DND-41 (cell line): ENCODE measurements around the gene GBA3.

Experiments used
- ATAC-seq: fragments of 200-7000 bp; cut with Tn5 transposase; 3 replicates; pipeline ENCODE4 v1.9.1; 2021; ENCODE audit warnings: low read depth; ENCODE audit not compliant: insufficient read depth
- DNase-seq: peaks from one replicate; pipeline ENCODE4 v3.0.0-alpha.2; 2020
- H2AFZ ChIP-seq: 2 replicates; pipeline ENCODE4 v1.6.0; 2012; ENCODE audit warnings: low read depth, low read length
- H3K27ac ChIP-seq: 2 replicates; pipeline ENCODE4 v1.5.1; 2012; ENCODE audit warnings: low read length, inconsistent platforms
- H3K27me3 ChIP-seq: fragments of 200-600 bp; sonication (generic); 2 replicates; pipeline ENCODE4 v1.6.0; 2012; ENCODE audit warnings: low read length, mild to moderate bottlenecking, inconsistent platforms; ENCODE audit not compliant: insufficient read depth, poor library complexity
- H3K36me3 ChIP-seq: 2 replicates; pipeline ENCODE4 v1.5.1; 2012; ENCODE audit warnings: low read length, inconsistent platforms; ENCODE audit not compliant: insufficient read depth
- H3K4me1 ChIP-seq: 2 replicates; pipeline ENCODE4 v1.5.1; 2012; ENCODE audit warnings: mild to moderate bottlenecking, low read length; ENCODE audit not compliant: insufficient read depth
- H3K4me2 ChIP-seq: 2 replicates; pipeline ENCODE4 v1.6.0; 2012; ENCODE audit warnings: mild to moderate bottlenecking, moderate library complexity, low read length, inconsistent platforms; ENCODE audit not compliant: insufficient read depth
- H3K4me3 ChIP-seq, 2 experiments: fragments of 200-600 bp in 1 of 2; shearing (Covaris generic) in 1 of 2; 2 replicates each; pipeline ENCODE4 v1.5.1; 2012 to 2016; ENCODE audit warnings: inconsistent platforms in 2 of 2, low read length in 2 of 2, mild to moderate bottlenecking in 2 of 2, low read depth in 1 of 2, moderate library complexity in 1 of 2
- H3K79me2 ChIP-seq: 2 replicates; pipeline ENCODE4 v1.6.0; 2012; ENCODE audit warnings: low read length, inconsistent platforms; ENCODE audit not compliant: insufficient read depth
- H3K9ac ChIP-seq: 2 replicates; pipeline ENCODE4 v1.6.0; 2012; ENCODE audit warnings: low read depth, mild to moderate bottlenecking, inconsistent platforms, low read length, moderate library complexity
- H3K9me3 ChIP-seq: 2 replicates; pipeline ENCODE4 v1.5.1; 2012; ENCODE audit warnings: low read length, moderate library complexity, mild to moderate bottlenecking, inconsistent platforms; ENCODE audit not compliant: insufficient read depth, severe bottlenecking
- H4K20me1 ChIP-seq: 2 replicates; pipeline ENCODE4 v1.6.0; 2012; ENCODE audit warnings: low read length; ENCODE audit not compliant: insufficient read depth
- EZH2 ChIP-seq: IDR thresholded peaks from 3 replicates; pipeline ENCODE4 v1.6.1; 2012; ENCODE audit warnings: borderline replicate concordance, low read depth, mild to moderate bottlenecking, moderate library complexity, low read length, inconsistent platforms; ENCODE audit not compliant: severe bottlenecking
- TF ChIP-seq, protein P1 (sequence below): IDR thresholded peaks from 2 replicates; pipeline ENCODE4 v1.5.1; 2012; ENCODE audit warnings: borderline replicate concordance, low read length, moderate library complexity, mild to moderate bottlenecking; ENCODE audit not compliant: poor library complexity, severe bottlenecking; ENCODE audit errors: extremely low read depth

The GBA3 gene

GRCh38 chr4:22692736-22693135 is at the start of gene GBA3:
Gene GBA3 (plus strand): TSS chr4:22692937.
- Histone ChIP-seq H3K27ac (no peak within 1 kb of the TSS), H3K9me3 (no peaks in the 10 kb centered on the region), H3K4me3 (no peak within 1 kb of the TSS), H3K27me3 (no peaks in the 10 kb centered on the region), H3K79me2 (no peaks in the 10 kb centered on the region), H3K4me1 (no peaks in the 10 kb centered on the region), H3K36me3 (no peaks in the 10 kb centered on the region), H2AFZ (no peak within 1 kb of the TSS), H3K9ac (no peak within 1 kb of the TSS), H4K20me1 (no peaks in the 10 kb centered on the region), H3K4me2 (no peak within 1 kb of the TSS)
- DNase-seq (no peak), ATAC-seq (no peak)
- TF ChIP-seq EZH2: no peak

DNA sequence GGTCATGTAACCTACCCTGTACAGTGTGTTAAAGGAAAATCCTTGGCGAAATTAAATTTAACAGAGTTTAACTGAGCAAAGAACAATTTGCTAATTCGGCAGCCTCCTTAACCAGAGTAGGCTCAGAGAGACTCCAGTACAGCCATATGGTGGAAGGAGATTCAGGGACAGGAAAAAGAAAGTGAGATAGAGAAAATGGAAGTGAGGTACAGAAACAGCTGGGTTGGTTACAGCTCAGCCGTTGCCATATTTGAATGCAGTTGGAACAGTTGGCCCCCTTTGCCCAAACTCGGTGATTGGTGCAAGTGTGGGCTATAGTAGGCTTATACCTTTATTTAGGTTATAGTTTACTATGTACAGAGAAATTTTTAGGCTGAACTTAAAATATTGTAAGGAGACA is 48.8 kb upstream of the GBA3 start:
- Histone ChIP-seq H3K9ac (no peak overlapping the region), H3K79me2 (no peaks in the 10 kb centered on the region), H3K4me2 (no peak overlapping the region), H3K27me3 (no peaks in the 10 kb centered on the region), H3K27ac (no peak overlapping the region), H3K4me1 (no peaks in the 10 kb centered on the region), H3K9me3 (no peaks in the 10 kb centered on the region), H2AFZ (no peak overlapping the region), H3K4me3 (no peak overlapping the region), H4K20me1 (no peaks in the 10 kb centered on the region), H3K36me3 (no peaks in the 10 kb centered on the region)
- TF ChIP-seq, protein P1, sequence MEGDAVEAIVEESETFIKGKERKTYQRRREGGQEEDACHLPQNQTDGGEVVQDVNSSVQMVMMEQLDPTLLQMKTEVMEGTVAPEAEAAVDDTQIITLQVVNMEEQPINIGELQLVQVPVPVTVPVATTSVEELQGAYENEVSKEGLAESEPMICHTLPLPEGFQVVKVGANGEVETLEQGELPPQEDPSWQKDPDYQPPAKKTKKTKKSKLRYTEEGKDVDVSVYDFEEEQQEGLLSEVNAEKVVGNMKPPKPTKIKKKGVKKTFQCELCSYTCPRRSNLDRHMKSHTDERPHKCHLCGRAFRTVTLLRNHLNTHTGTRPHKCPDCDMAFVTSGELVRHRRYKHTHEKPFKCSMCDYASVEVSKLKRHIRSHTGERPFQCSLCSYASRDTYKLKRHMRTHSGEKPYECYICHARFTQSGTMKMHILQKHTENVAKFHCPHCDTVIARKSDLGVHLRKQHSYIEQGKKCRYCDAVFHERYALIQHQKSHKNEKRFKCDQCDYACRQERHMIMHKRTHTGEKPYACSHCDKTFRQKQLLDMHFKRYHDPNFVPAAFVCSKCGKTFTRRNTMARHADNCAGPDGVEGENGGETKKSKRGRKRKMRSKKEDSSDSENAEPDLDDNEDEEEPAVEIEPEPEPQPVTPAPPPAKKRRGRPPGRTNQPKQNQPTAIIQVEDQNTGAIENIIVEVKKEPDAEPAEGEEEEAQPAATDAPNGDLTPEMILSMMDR: no peak
- TF ChIP-seq EZH2: no peak
- DNase-seq: no peak
- ATAC-seq: no peak

DNA sequence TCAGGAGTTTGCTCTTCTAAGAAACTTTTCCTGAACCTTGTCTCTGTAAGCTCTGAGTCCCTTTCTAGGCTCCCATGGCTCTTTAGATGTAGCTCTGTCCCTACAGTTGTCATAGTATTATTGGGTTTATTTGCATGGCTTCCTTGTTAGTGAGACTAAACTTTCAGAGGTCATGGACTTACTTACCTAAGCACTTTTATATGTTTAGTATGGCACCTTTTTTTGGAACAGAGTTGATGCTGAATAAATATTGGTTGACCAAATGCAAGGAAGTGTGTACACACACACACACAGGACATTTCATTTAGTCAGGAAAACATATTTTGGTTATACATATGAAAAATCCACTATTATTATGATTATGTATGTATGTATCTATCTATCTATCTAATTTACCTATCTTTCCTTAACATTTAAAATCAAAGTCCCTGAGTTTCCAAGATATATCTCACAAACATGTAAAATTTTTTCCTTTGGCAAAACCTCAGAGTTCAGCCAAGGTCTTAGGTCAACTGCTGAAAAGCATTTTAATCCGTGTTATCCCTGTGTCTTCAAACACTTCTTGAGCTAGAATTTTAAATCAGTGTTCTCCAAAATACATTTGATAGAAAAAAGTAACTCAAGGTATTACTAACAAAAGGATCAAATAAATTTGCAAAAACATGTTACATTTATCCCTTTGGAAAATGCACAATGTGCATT is 47.1 kb upstream of the GBA3 start:
- H4K20me1 ChIP-seq: no peaks in the 10 kb centered on the region
- H3K9ac ChIP-seq: no peak overlapping the region
- H3K27me3 ChIP-seq: no peaks in the 10 kb centered on the region
- no peaks in the 10 kb centered on the region for H3K79me2 ChIP-seq
- H3K4me1 ChIP-seq: no peaks in the 10 kb centered on the region
- no peaks in the 10 kb centered on the region for H3K9me3 ChIP-seq
- no peak overlapping the region for H3K4me2 ChIP-seq
- DNase-seq (no peak), ATAC-seq (no peak)
- no peaks in the 10 kb centered on the region for H3K36me3 ChIP-seq
- H3K27ac ChIP-seq: no peak overlapping the region
- TF ChIP-seq, protein P1: no peak
- TF ChIP-seq EZH2: no peak
- no peak overlapping the region for H2AFZ ChIP-seq
- H3K4me3 ChIP-seq: no peak overlapping the region

DNA sequence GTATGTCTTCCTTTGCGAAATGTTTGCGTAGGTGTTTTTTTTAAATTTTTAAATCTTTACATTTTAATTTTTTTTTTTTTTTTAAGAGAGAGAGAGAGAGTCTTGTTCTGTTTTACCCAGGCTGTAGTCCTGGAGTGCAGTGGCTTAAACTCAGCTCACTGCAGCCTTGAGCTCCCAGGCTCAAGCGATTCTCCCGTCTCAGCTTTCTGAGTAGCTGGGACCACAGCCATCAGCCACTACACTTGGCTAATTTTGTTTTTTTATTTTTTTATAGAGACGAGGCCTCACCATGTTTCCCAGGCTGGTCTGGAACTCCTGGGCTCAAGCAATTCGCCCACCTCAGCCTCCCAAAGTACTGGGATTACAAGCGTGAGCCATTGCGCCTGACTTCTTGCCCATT is 43.7 kb upstream of the GBA3 start:
- no peak overlapping the region for H3K4me3 ChIP-seq
- no peaks in the 10 kb centered on the region for H4K20me1 ChIP-seq
- ATAC-seq: no peak
- H3K4me2 ChIP-seq: no peak overlapping the region
- TF ChIP-seq EZH2: no peak
- TF ChIP-seq, protein P1: no peak
- H3K4me1 ChIP-seq: no peaks in the 10 kb centered on the region
- H3K79me2 ChIP-seq: no peaks in the 10 kb centered on the region
- H3K27me3 ChIP-seq: no peaks in the 10 kb centered on the region
- H3K27ac ChIP-seq: no peak overlapping the region
- H3K36me3 ChIP-seq: no peaks in the 10 kb centered on the region
- DNase-seq: no peak
- H3K9ac ChIP-seq: no peak overlapping the region
- no peak overlapping the region for H2AFZ ChIP-seq
- H3K9me3 ChIP-seq: no peaks in the 10 kb centered on the region
